GM21526 (cell line): ENCODE data around the gene NKAPD1.
"Not testable (repeated sequence)": the region's sequence is repeated elsewhere in the genome, so short reads cannot be mapped to it uniquely, and the experiment has no call there.

Source experiments
- ATAC-seq: cut with Tn5 transposase; IDR thresholded peaks from one replicate; pipeline ENCODE4 v1.9.1; 2021; ENCODE audit warnings: moderate library complexity; ENCODE audit not compliant: unreplicated experiment, low FRiP score

The NKAPD1 gene

GRCh38 chr11:112085822-112086421 lies 11.8 kb downstream of the NKAPD1 start:
- ATAC-seq = peak; percentile 31

- peak; percentile 88 for ATAC-seq
Measured at GRCh38 chr11:112086422-112087191, 12.5 kb downstream of the NKAPD1 start, which contains the start of the genes SDHD and TIMM8B. Gene SDHD (plus strand): TSS chr11:112086873. CDS start chr11:112086908, 35 bp downstream. Gene TIMM8B (minus strand): TSS chr11:112086756. CDS start chr11:112086723, 33 bp downstream.

- no peak for ATAC-seq
Measured at GRCh38 chr11:112087212-112087611, 13.1 kb downstream of the NKAPD1 start.

DNA sequence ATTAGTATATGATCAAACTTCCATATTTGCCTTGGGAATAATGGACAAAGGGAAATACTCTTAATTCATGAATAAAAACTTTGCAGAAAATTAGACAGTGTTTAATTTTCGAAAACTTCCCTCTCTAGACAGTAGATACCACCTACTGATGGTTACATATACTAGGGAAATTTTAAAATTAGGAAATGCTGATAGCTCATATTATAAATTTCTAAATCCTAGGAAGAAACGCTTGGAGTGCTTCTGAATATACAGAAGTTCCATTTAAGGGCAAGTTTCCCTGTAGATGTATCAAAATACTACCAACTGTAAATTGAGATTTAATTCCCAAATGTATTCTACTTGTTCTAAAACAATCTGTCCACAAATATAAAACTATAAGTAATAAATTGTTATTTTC lies 21.2 kb downstream of the NKAPD1 start:
- not testable (repeated sequence) for ATAC-seq

DNA sequence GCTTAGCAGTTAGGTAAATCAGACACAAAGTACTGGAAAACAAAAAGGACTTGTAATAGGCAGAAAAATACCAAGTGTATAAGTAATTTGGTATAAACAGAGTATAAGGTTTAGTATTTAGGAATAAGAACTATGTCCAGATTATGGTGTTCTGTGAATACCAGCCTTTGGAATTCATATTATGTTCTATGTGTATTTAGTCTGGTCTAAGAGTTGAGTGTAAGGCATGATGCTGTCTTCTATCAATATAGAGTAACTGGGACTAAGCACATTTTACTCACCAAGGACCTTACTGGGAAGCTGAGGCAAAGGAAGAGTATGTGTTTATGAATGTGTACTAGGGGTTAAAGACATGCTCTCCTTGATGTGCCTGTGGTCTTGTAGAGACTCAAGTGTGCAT lies 22.1 kb downstream of the NKAPD1 start:
- ATAC-seq = no peak

DNA sequence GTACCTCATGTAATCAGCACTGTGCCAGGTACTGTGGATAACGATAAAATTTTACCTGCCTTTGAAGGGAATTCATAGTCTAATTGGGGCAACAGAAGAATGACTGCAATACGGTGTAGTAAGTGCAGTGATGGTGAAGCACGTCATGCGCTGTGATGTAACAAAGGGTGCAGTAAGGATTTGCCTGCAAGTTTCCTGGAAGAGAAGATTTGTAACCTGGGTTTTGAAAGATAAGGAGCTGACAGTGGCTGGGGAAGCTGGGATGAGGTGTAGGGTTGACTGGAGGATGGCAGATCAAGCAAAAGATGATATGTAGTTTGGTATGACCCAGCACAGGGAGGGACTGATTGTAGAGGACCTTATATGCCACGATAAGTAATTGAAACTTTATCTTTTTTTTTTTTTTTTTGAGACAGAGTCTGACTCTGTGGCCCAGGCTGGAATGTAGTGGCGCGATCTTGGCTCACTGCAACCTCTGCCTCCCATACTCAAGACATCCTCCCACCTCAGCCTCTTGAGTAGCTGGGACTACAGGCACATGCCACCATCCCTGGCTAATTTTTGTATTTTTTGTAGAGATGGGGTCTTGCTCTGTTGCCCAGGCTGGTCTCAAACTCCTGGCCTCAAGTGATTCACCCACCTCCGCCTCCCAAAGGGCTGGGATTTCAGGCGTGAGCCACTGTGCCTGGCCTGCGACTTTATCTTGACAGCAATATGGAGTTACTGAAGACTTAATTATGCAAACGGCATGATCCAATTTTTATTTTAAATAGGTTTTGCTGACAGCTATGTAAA lies 23.8 kb downstream of the NKAPD1 start:
- no peak for ATAC-seq

DNA sequence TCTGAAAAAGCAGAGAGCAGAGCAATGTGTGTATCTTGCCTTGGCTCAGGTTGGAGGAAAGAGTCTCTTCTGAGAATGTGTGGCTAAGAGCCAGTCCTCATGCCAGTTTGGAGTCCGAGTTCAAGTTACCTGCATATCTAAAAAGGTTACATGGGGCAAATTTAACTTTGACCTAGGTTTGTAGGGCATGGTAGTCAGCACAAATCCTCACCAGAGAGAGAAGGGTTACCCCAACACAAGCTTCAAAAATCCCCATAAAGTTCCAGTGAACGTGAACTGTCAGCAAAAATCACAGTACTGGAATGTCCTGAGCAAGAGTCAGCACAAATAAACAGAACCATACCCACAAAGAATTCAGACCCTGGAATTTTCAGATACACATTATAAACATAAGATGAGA lies 26.4 kb downstream of the NKAPD1 start:
- ATAC-seq = no peak

GRCh38 chr11:112103446-112103845 lies 29.3 kb downstream of the NKAPD1 start:
- no peak for ATAC-seq

GRCh38 chr11:112106070-112106469 lies 32.0 kb downstream of the NKAPD1 start:
- ATAC-seq = no peak

DNA sequence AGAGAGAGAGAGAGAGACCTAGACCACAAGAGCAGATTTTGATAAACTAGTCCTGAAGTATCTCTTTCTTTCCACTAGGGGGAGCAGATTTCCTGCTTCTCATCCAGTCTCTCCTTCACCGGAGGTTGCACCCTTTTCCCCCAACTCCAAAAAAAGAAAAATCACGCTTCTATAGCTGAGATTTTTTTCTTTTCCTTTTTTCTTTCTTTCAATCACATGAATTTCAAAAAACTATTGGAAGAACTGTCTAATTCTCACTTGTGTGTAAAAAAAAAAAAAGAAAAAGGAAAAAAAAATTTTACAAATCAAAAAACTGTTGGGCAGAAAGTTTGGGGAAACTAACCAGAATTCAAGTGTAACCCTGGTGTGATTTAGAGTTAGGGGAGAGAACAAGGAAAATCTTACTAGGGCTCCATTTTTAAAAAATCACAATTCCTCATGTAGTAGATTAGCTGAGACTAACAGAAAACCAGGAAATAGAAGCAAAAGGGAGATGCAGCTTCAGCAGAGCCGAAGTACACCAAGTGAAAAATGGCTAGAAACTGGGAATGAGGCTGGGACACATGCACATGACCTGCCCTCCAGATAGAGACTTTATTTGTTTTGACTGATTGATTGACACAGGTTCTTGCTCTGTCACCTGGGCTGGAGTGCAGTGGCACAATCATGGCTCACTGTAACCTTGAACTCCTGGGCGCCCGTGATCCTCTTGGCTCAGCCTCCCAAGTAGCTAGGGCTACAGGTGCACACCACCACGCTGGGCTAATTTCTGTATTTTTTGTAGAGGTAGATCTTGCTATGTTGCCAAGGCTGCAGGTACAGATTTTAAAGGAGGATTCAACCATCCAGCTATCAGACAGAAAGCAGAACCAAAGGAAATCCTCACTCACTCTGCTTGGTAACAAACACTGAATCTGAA lies 39.7 kb downstream of the NKAPD1 start:
- ATAC-seq = no peak

DNA sequence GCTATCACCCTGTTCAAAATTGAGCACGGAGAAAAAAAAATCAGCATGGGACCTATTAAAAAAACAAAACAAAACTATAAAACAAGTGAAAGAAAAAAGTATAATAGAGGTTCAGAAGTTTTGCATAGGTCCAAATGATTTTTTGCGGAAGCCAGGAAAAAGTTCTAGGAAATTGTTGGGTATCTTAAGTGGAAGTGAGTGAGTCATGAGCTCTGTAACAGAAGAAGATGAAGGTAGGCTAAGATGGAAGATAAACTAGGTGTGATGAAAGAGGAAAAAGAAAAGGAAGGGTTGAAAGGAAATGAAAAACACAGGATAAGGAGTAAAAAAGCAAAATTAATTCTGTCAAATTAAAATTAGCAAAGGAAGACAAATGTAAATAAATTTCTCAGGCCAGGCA lies 40.4 kb downstream of the NKAPD1 start:
- ATAC-seq = no peak

- ATAC-seq = no peak
Measured at GRCh38 chr11:112115386-112115785, 41.3 kb downstream of the NKAPD1 start.

- no peak for ATAC-seq
Measured at GRCh38 chr11:112118176-112118575, 44.1 kb downstream of the NKAPD1 start.

- ATAC-seq = no peak
Measured at GRCh38 chr11:112121981-112122615, 48.0 kb downstream of the NKAPD1 start.

- no peak for ATAC-seq
Measured at GRCh38 chr11:112123129-112123528, 49.0 kb downstream of the NKAPD1 start.

GRCh38 chr11:112127056-112127455 lies 53.0 kb downstream of the NKAPD1 start:
- ATAC-seq = no peak

DNA sequence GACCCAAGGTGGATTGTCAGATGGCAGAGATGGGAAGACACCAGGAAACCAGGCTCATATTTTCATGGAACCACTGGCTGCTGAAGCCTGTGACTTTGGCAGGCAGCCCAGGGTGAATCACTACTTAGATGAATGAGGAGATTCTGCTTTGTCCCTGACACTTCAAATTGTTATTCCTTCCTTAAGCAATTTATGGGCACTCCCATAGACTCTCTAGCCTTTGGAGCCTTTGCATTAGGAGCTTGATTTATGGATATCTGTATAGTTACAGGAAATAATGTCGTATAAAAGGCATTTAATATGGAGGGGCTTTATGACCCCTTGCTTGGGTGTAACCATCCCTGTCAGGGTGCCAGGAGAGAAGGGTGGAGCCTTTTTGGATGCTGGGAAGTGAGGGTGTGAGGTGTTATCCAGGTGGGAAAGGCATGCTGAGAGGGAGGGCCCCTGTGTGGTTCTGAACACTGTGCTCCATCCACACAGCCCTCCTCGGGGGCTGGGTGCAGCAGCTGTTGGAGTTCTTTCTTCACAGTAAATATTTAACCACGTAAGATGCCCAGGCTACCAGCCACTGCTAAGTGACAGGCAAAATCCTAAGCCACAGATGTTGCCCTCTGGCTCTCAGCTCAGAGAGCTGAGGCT lies 54.5 kb downstream of the NKAPD1 start:
- no peak for ATAC-seq

GRCh38 chr11:112129656-112130055 lies 55.6 kb downstream of the NKAPD1 start:
- ATAC-seq = no peak

DNA sequence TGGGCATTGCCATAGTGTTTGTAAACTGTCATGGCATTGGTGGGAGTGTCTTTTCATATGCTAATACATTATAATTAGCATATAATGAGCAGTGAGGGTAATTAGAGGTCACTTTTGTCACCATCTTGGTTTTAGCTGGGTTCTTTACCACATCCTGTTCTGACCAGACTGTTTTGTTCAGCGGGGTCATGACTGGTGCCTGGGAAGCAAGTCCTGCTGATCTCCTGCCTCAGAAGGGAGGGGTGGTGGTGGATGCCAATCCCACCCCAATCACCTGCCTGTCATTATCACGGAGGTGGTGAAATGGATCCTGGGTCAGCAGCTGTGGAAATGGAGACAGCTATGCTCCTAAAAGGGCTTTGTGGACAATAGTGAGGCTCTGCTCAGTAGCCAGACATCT lies 58.6 kb downstream of the NKAPD1 start:
- no peak for ATAC-seq
